Islet of Langerhans (tissue), 1 donor: ENCODE results near the gene AUH.

Experiments
- FAIRE-seq: peaks from one replicate; lab custom pipeline; 2011; peaks lifted over from hg19 to GRCh38; lab: Jason Lieb, UNC

Gene AUH

DNA sequence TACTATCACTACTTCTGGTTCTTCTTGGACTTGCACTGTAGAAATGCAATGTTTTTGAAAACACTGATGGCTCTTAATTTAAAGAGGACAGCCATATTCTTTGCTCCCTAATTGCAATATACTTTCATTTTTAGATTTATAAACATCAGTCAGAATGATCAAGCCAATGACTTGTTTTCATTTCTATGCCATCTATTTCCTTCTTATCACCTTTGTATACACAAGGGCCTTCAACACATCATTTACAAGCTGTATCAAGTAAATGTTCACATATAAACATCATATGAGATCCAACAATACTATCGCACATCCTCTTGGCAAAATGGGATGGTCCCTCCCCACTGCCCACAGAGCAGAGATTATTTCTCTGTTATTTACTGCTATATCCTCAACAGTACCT is 24.9 kb downstream of the AUH start:
- no peak for FAIRE-seq

DNA sequence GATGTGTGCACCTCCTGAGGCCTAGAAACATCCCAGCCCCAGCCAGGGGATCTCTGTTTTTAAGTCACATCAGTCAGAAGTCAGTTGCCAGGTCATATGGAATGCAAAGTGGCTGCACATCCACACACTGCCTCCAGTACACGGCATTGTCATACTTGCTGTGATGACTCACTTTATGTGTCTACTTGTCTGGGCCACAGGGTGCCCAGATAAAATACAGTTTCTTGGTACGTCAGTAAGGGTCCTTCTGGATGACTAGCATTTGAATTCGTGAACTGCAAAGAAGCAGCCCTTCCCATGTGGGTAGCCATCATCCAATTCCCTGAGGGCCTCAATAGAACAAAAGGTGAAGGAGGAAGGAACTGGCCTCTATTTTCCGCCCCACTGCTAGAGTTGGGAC is 27.7 kb downstream of the AUH start:
- no peak for FAIRE-seq

DNA sequence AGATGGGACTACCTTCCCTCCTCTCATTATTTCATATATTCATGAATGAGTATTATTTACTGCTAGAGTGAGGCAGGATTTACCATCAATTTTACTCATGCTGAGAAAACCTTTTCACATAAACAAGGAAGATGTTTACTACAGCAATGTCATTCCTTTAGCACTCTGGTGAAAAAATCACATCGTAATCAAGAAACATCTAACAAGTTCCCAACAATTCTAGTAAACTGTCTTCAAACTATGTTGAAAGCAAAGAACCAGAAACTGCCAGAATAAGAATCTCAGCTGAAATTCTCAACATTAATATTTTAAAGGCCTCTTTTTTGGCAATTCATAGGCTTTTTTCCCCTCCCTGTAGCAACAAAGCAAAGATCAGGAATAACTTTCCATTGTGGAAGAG is 28.2 kb downstream of the AUH start:
- no peak for FAIRE-seq

DNA sequence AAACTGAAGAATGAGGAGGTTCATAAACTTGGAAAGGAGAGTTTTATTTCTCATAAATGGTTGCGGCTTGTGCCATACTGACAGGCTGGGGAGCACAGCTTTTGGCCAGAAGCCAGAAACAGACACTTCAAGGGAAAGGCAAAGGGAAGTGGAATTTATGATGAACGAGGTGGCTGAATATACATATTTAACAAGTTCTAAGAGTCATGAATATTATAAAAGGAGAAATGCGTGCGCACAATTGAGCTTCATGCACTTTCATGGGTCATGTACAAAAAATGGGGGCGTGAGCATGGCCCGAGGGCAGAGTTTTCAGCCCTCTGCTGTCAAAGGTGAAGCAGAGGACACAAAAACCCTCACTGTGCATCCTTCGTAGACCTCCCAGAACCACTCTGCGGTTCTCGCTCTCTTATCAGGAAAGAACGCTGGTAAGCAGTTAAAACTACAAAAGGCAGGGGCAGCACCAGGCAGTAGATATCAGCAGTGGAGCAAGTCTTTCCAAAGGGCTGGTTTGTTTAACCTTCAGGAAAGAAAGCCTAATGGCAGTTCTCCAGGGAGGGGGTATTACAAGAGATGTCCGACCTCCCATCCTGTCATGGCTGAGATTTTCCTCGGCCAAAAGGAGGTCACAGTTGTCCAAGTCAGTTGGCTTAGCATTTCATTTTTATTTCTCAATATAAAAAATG is 29.0 kb downstream of the AUH start:
- no peak for FAIRE-seq

DNA sequence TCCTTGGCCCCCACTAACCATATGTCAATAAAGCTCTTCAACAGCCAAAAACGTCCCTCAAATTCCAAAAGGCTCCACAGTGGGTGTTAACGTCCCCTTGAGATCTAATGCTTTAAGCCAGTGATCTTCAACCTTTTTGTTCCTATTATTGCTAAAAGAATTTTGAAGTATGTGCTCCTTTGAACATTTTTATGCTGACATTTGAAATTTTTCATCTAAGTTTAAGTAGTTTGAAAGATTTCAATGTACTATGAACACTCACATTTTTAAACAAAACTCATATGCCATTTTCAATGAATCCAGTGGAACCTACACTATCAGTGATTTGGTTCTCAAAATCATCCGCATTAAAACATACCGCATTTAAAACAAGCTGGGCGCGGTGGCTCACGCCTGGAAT is 29.9 kb downstream of the AUH start:
- no peak for FAIRE-seq

DNA sequence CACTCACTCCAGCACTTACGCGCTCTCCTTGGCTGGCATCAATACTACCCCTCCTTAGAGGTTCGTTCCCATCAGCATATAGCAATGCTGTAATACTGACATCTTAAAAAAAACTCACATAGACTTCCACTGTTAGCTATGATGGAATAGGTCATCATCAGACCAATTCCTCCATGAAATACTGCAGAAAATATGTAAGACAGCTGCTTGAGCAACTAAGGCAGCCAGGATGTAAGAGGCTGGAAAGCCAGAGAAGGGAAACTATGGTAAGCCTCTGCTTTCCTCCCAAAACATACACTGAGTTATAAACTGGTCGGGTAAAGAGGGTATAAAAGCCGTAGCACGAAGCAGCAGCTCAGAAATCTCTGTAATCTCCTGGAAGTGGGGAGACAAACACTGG is 33.5 kb downstream of the AUH start:
- FAIRE-seq, result no peak

DNA sequence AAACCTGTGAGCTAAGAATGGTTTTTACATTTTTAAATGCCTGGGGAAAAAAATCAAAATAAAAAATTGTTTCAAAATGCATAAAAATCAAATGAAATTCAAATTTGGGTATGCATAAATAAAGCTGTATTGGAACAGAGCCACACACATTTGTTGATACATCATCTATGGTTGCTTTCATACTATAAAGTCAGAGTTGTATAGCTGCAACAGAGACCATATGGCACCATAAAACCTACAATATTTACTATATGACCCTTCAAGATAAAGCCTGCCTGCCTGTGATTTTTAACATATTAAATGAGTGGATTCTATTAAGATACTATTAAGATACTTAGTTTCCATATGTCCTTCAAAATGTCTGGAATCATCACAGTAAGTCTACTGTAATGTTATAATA is 40.0 kb downstream of the AUH start:
- FAIRE-seq, result no peak

DNA sequence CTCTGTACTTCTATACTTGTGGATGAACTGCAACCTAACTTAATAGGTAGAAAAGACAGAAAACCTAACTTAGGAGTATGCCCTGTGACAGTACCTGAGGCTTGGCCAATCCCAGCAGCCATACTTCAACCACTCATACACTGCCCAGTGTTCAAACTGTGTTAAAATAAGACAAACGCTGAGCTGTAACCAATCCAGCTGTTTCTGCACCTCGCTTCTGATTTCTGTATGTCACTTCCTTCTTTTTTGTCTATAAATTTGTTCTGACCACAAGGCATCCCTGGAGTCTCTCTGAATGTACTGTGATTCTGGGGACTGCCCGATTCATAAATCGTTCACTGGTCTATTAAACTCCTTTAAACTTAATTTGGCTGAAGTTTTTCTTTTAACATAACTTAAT is 41.4 kb downstream of the AUH start:
- FAIRE-seq, result no peak

DNA sequence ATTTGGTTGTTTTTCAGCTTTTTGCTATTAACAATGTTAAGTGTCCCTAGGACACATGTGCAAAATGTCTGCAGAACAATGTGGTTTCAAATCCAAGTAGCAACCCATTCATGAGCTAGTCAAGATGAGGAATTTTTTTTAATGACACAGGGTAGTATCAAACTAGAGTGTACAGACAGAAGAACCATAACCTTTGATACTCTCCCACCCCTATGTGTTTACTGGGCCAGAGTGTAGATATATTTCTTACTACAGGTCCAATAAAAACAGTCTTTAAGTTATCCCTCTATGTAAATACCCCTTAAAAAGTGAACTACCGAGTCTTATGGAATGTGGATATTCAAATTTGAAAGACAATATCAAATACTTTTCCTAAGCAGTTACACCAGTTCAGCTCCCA is 45.6 kb downstream of the AUH start:
- FAIRE-seq, result no peak

DNA sequence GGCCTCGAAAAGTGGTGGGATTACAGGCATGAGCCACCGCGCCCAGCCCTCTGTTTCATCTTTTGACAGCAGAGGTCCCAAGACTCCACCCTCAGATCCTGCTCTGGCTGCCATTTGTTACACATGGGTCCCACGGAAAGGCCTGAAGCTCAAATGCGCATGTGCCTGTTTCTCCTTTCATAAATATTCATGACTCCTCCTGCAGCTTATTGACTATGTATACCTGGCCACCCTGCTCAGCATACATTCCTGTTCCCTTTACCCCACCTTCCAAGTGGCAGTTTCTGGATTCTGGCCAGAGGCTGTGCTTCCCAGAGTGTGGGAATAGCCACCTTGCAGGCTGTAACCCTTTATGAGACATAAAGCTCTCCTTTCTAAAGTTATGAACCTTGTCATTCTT is 46.5 kb downstream of the AUH start:
- no peak for FAIRE-seq

DNA sequence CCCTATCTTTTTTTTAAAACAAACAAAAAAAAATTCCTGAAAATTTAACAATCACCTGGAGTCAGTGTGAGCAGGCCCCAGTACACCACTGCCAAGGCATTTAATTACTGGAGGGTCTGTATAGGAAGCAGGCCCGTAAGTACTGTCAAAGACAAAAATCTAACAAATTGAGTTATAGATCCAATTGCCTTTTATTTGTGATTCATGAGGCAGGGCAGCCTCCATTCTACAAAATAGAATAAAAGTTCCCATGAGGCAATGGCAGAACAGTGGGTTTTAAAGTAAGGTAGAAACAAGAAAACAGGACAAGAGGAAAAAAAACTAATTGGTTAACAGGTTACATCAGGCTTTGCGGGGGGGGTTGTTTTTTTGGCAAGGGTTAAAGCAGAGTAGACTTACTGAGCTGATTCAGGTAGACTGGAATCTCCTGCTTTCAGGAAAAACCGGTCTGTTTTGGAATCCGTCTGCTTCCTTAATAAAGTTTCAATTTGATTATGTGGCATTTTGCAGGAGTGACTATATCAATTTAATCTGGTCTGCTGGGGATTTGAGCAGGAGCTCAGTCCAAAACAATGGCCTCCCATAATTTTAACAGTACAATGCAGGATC is 48.9 kb downstream of the AUH start:
- FAIRE-seq, result no peak

DNA sequence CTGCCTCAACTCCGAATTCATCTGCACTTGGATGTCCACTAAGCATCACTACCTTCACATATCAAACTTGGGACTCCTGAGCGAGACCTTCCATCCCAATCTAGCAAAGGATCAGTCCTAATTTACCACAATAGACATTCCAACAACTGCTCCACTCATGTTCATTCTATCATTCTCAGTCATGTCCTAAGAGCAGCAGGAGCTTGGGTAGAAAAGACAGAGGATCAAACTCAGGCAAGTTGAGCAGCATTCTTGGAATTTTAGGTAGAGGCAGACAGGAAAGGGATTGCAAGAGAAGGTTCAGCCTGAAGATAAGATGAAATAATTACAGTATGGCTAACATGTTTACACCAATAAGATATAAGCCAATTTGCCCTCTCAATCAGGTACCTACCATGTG is 51.7 kb downstream of the AUH start:
- no peak for FAIRE-seq

DNA sequence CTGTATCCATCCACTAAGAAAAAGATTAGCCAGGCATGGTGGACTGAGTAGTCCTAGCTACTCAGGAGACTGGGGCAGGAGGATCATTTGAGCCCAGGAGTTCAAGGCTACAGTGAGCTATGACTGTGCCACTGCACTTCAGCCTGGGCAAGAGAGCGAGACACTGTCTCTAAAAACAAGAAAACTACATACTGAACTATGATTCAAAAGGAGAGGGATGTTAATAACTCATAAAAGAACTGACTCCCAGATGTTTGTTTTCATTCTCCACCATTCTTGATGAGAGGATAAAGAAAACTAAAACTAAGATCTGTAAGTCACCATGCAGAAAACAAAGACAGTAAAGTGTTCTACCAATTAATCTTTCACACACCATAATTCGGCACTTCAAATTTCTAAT is 53.5 kb downstream of the AUH start:
- no peak for FAIRE-seq

DNA sequence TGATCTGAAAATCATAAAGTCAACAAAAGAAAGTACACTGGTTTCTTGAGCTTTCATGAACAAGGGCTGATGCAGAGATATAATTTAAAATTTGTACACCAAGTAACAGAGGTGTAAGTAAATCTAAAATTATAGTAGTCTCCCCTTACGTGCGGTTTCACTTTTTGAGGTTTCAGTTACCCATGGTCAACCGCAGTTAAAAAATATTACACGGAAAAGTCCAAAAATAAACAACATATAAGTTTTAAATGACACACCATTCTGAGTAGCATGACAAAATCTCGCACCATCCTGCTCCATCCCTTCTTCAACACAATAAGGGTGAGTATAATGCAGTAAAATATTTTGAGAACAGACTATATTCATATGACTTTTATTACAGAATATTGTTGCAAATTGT is 54.4 kb downstream of the AUH start:
- no peak for FAIRE-seq

DNA sequence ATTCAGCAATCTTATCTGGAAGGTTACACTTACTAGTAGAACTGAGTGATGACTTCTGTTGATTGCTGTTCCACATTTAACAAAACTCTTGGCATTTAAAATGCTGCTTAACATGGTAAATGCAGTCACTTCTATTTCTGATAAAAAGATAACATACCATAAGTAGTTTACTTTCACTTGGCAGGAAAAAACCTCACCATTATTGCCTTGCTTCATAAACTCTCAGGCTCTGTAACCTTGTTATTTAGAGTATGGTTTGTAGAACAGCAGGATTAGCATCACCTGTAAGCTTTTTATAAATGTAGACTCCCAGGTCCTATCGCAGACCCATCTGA is 55.5 kb downstream of the AUH start:
- FAIRE-seq, result no peak

DNA sequence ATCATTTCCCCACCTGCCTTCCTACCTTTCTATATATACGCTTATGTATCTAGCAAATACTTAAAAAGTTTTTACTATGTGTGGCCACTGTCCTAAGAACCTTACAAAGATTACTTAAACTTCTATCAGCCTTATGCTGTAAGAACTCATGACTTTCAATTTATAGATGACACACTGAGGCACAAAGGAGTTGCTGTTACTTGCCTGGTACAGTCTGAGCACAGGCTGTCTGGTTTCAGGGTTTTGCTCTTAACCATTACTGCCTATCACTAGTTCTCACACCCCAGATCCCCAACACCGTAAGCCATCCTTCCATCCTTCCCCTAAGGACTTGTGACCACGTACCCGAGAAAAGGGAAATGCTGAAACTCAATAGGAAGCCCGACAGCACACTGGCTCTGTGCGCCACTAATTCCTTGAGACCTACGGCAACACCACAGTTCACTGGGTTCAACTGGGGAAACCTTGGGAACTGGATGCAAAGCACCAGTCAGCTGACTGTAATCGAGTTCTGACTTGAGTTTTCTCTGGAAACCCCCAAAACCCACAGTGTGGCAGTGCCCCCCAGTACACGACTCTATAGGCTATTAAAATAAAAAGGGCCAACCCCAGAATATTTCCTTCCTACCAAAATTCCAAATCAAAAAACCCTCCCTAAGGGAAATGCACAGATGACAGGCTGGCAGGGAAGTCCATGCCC is 56.0 kb downstream of the AUH start:
- no peak for FAIRE-seq

DNA sequence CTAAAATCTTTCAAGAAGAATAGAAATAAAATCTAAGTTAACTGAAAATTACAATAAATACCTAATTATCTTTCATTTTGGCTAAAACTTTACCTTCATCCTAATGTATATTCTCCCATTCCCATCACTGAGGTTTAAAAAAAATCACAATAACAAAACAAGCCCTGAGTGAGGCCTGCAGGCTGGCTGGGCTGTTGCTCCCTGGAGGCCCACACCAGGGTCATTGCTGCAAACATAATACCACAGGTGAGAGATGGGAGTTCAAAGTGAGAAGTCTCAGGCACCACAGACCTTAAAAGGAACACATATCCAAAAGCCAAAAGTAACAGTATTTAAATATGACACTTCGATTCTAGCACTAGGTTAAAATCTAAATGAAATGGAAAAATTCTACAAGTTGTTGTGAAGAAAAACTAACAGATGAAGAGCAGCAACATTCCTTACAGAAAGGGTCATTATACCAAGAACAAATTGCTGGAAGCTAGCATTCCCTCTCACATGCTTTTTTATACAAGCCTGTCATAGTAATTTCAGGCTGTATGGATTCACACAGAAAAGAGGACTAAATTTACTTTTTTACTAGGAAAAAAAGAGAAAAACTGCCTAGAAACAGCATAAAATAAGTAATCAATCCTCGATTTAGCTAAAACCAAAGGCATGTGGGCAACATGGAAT is 57.8 kb downstream of the AUH start:
- FAIRE-seq, result no peak

DNA sequence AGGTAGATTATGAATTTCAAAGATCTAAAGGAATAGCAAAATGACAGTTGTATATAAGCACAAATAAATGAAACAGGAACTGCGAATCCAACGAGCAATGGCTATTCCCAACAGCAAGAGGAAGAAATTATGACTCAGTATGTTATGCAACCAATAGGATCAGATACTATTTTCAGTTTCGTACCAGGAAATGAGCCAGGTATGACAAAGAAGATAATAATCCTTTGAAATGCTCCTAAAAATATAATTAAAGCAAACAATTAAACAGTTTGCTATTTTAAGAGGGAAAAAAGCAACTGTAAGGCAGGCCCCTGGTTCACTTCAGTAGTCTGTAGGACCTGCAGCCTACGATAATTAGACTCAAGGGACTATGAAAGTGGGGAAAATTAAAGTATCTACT is 58.9 kb downstream of the AUH start:
- FAIRE-seq, result peak; percentile 95

DNA sequence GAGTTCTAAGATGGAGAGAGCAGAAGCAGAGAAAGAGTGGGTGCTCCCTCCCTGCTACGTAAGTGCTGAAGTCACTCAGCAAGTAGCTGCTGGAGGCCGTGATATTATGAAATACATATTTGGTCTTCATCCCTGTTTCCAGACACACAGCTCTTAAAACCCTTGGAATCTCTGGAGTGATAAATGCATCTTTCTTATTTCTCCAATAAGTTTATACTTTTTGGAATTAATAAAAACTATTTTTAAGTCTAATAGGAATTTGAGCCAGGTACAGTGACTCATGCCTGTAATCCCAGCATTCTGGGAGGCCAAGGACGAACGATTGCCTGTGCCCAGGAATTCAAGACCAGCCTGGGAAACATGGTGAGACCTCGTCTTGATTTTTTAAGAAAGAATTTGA is 60.6 kb downstream of the AUH start:
- no peak for FAIRE-seq

DNA sequence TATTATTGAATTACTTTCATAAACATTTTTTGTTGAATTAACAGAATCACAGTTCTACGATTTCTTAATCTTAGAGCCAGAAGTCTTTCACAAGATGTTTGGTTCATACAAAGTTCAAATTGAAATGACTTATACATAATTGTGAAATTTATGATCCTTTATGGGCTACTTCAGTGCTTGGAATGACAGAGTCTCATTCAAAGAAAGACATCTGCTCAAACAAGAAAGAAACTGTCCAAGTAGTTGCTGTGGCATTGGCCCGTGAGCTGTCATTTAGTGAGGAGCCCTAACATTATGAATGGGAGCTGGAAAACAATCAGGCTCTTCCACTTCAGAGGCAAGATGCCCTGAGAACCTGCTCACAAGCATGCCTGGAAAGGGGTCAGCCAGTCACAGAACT is 63.4 kb downstream of the AUH start:
- no peak for FAIRE-seq

DNA sequence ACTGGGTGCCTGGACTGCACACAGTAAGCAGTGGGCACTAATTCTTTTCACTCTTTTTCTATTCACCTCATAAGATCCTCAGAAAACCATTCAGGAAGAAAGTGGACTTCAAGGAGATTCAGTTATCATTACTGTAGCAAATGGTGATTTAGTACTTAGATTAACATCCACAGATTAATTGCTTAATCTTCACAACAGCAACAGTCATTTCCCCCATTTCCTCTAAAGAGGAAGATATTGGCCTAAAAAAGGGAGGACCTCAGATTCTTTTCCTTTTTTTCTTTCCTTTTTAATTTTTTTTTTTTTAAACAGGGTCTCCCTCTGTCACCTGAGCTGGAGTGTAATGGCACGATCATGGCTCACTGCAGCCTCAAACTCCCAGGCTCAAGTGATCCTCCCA is 64.4 kb downstream of the AUH start:
- no peak for FAIRE-seq

DNA sequence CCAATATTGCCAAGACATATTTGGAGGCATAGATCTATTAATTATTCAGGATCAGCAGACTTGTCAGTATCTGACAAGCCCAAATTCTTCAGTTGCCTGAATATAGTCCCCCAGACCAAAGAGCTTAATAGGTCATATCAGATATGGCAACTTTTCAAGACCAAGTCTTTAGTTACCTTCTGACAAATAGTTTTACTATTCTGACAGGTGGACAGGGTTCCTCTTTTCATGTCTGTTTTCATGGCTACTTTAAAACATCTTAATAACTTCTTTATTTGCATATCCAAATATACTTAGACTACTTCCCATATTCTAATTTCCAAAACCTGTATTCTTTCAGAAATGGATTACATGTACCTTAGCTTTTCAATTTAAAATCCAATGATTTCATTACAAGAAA is 65.4 kb downstream of the AUH start:
- no peak for FAIRE-seq

DNA sequence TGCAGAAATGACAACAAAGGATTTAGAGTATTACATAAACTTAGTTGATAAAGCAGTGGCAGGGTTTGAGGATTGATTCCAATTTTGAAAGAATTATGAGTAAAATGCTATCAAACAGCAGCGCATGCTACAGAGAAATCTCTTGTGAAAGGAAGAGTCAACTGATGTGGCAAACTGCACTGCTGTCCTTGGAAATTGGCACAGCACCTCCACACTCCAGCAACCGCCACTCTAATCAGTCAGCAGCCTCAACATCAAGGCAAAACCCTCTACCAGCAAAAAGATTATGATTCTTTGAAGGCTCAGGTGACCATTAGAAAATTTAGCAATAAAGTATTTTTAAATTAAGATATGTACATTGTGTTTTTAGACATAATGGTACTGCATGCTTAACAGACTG is 66.4 kb downstream of the AUH start:
- no peak for FAIRE-seq

DNA sequence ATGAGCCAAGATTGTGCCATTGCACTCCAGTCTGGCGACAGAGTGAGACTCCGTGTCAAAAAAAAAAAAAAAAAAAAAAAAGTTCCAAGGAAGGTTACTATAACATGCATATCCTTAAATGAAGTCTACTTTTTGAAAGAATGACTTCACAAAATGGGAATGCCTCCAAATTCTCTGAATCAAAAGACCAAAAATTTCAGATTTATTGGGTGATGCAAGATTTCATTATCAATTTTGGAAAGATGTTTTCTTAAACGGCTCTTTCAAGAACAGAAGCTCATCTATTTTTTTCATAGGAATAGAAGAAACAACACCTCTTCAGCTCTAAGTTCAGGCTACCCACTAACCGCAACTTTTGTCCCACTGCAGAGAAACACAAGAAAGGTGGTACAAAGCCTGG is 69.9 kb downstream of the AUH start:
- no peak for FAIRE-seq
